Measurements from ENCODE around the gene HOXD8. TPM values are rescaled to one million over a fixed set of nuclear protein-coding genes. Genes with fewer than 3 reads are reported as not detected.

The HOXD8 gene
- total RNA-seq, 8 experiments from 2014 or later, result 18.1 to 45.0 (median 28.9) TPM

GRCh38 chr2:176101216-176101830 is 28.2 kb upstream of the HOXD8 start:
- Histone ChIP-seq H3K4me1 (replicated peaks in 1 of 2) (peaks cover 0 to 22% of the 10 kb centered on the region in 2 donors), H3K27ac (no peak overlapping the region), H3K4me3 (no peak overlapping the region)
- no peak for ATAC-seq (replicated peaks in 6 of 8)
- 17 to 20% methylated on average over 1 to 2 of the region's 2 CpGs; no CpG with 5 or more reads in 8 of the 10 experiments for whole genome bisulfite sequencing, 10 experiments
- in situ Hi-C loops (cut with MboI; ENCODE audit: low pct_unique_long_range_greater_than_20kb in 2 of 9, low sequenced_read_pairs in 9 of 9, unreplicated experiment in 9 of 9), result loop anchor here in 3 of 9 experiments (25.0 kb wide), 3 partner anchors 711 to 1661 kb away; no protein-coding TSS in a partner anchor

- no peak overlapping the region for H3K27ac ChIP-seq
- H3K4me3 ChIP-seq, result no peak overlapping the region
- H3K4me1 ChIP-seq (replicated peaks in 1 of 2), result peaks cover 0 to 25% of the 10 kb centered on the region in 2 donors
- WGBS, 10 experiments, result 10 to 95% (median 16%) methylated on average over 1 to 3 of the region's 5 CpGs; no CpG with 5 or more reads in 4 of the 10 experiments
- ATAC-seq (replicated peaks in 6 of 8), result no peak
- in situ Hi-C loops (cut with MboI; ENCODE audit: low pct_unique_long_range_greater_than_20kb in 2 of 9, low sequenced_read_pairs in 9 of 9, unreplicated experiment in 9 of 9), result loop anchor here in 3 of 9 experiments (25.0 kb wide), 3 partner anchors 710 to 1660 kb away; no protein-coding TSS in a partner anchor
These were observed 27.7 kb upstream of the HOXD8 start for GRCh38 chr2:176101842-176102241.

GRCh38 chr2:176102309-176102866 is 27.1 kb upstream of the HOXD8 start:
- WGBS, 10 experiments, result 10 to 91% (median 32%) methylated on average over 4 to 7 of the region's 7 CpGs; no CpG with 5 or more reads in 1 of the 10 experiments
- Histone ChIP-seq H3K4me1 (replicated peaks in 1 of 2) (peaks cover 0 to 30% of the 10 kb centered on the region in 2 donors), H3K4me3 (no peak overlapping the region), H3K27ac (no peak overlapping the region)
- in situ Hi-C loops (cut with MboI; ENCODE audit: low pct_unique_long_range_greater_than_20kb in 2 of 9, low sequenced_read_pairs in 9 of 9, unreplicated experiment in 9 of 9), result loop anchor here in 3 of 9 experiments (25.0 kb wide), 3 partner anchors 710 to 1660 kb away; no protein-coding TSS in a partner anchor
- no peak for ATAC-seq (replicated peaks in 6 of 8)

- Histone ChIP-seq H3K4me3 (no peak overlapping the region), H3K27ac (no peak overlapping the region), H3K4me1 (replicated peaks in 1 of 2) (peaks cover 0 to 30% of the 10 kb centered on the region in 2 donors)
- no peak for ATAC-seq (replicated peaks in 6 of 8)
- 0 to 82% (median 19%) methylated on average over 1 to 6 of the region's 7 CpGs; no CpG with 5 or more reads in 1 of the 10 experiments for WGBS, 10 experiments
- in situ Hi-C loops (cut with MboI; ENCODE audit: low pct_unique_long_range_greater_than_20kb in 2 of 9, low sequenced_read_pairs in 9 of 9, unreplicated experiment in 9 of 9), result loop anchor here in 3 of 9 experiments (25.0 kb wide), 3 partner anchors 709 to 1659 kb away; no protein-coding TSS in a partner anchor
These were observed 26.3 kb upstream of the HOXD8 start for GRCh38 chr2:176103194-176103593.

- 0 to 49% (median 0%) methylated on average over 1 to 8 of the region's 17 CpGs for WGBS, 10 experiments
- H3K27ac ChIP-seq, result no peak overlapping the region
- peak in 1 of 8 experiments; percentile 6 for ATAC-seq (replicated peaks in 6 of 8)
- H3K4me3 ChIP-seq, result no peak overlapping the region
- in situ Hi-C loops (cut with MboI; ENCODE audit: low pct_unique_long_range_greater_than_20kb in 2 of 9, low sequenced_read_pairs in 9 of 9, unreplicated experiment in 9 of 9), result loop anchor here in 3 of 9 experiments (25.0 kb wide), 3 partner anchors 708 to 1658 kb away; no protein-coding TSS in a partner anchor
- peaks cover 0 to 23% of the 10 kb centered on the region in 2 donors for H3K4me1 ChIP-seq (replicated peaks in 1 of 2)
These were observed 25.7 kb upstream of the HOXD8 start for GRCh38 chr2:176103742-176104315.

- Histone ChIP-seq H3K27ac (no peak overlapping the region), H3K4me1 (replicated peaks in 1 of 2) (peaks cover 0 to 27% of the 10 kb centered on the region in 2 donors), H3K4me3 (no peak overlapping the region)
- in situ Hi-C loops (cut with MboI; ENCODE audit: low pct_unique_long_range_greater_than_20kb in 2 of 9, low sequenced_read_pairs in 9 of 9, unreplicated experiment in 9 of 9), result loop anchor here in 3 of 9 experiments (25.0 kb wide), 3 partner anchors 708 to 1658 kb away; no protein-coding TSS in a partner anchor
- ATAC-seq (replicated peaks in 6 of 8), result peak in 2 of 8 experiments; percentile 5 to 35
- 0 to 8% (median 3%) methylated on average over 2 to 14 of the region's 56 CpGs; no CpG with 5 or more reads in 1 of the 10 experiments for WGBS, 10 experiments
These were observed 25.0 kb upstream of the HOXD8 start for GRCh38 chr2:176104316-176105077.

GRCh38 chr2:176105078-176105729 is 24.3 kb upstream of the HOXD8 start:
- H3K27ac ChIP-seq, result no peak overlapping the region
- 0 to 87% (median 20%) methylated on average over 1 to 3 of the region's 25 CpGs; no CpG with 5 or more reads in 6 of the 10 experiments for WGBS, 10 experiments
- no peak overlapping the region for H3K4me3 ChIP-seq
- in situ Hi-C loops (cut with MboI; ENCODE audit: low pct_unique_long_range_greater_than_20kb in 2 of 9, low sequenced_read_pairs in 9 of 9, unreplicated experiment in 9 of 9), result loop anchor here in 3 of 9 experiments (25.0 kb wide), 3 partner anchors 707 to 1657 kb away; no protein-coding TSS in a partner anchor
- H3K4me1 ChIP-seq (replicated peaks in 1 of 2), result peaks cover 0 to 24% of the 10 kb centered on the region in 2 donors
- peak in 1 of 8 experiments; percentile 10 for ATAC-seq (replicated peaks in 6 of 8)

- in situ Hi-C loops (cut with MboI; ENCODE audit: low pct_unique_long_range_greater_than_20kb in 2 of 9, low sequenced_read_pairs in 9 of 9, unreplicated experiment in 9 of 9), result loop anchor here in 3 of 9 experiments (25.0 kb wide), 3 partner anchors 706 to 1656 kb away; no protein-coding TSS in a partner anchor
- peak in 1 of 8 experiments; percentile 2 for ATAC-seq (replicated peaks in 6 of 8)
- Histone ChIP-seq H3K4me1 (replicated peaks in 1 of 2) (peaks cover 0 to 24% of the 10 kb centered on the region in 2 donors), H3K27ac (no peak overlapping the region), H3K4me3 (no peak overlapping the region)
- WGBS, 10 experiments, result 0 to 40% (median 8%) methylated on average over 2 to 15 of the region's 25 CpGs
These were observed 23.6 kb upstream of the HOXD8 start for GRCh38 chr2:176105730-176106580.

- peak within 1 kb of the TSS in 4 of 5 donors; percentile 1 to 18 (median 12) for H3K4me3 ChIP-seq
- in situ Hi-C loops (cut with MboI; ENCODE audit: low pct_unique_long_range_greater_than_20kb in 2 of 9, low sequenced_read_pairs in 9 of 9, unreplicated experiment in 9 of 9), result loop anchor here in 3 of 9 experiments (25.0 kb wide), 3 partner anchors 705 to 1655 kb away; no protein-coding TSS in a partner anchor
- peak; percentile 13 to 77 (median 59) for ATAC-seq (replicated peaks in 6 of 8)
- H3K27ac ChIP-seq, result no peak within 1 kb of the TSS
- WGBS, 10 experiments, result 0 to 12% (median 4%) methylated on average over 1 to 10 of the region's 85 CpGs; no CpG with 5 or more reads in 2 of the 10 experiments
- peaks cover 0 to 24% of the 10 kb centered on the region in 2 donors for H3K4me1 ChIP-seq (replicated peaks in 1 of 2)
These were observed 22.6 kb upstream of the HOXD8 start, which contains the start of gene HOXD11 for GRCh38 chr2:176106581-176107539. Gene HOXD11 (plus strand): TSS chr2:176107280. CDS start chr2:176107356, 76 bp downstream.

- peak overlapping the region in 3 of 5 donors; percentile 1 to 18 (median 14) for H3K4me3 ChIP-seq
- peak in 4 of 8 experiments; percentile 11 to 17 (median 14) for ATAC-seq (replicated peaks in 6 of 8)
These were observed 21.7 kb upstream of the HOXD8 start for GRCh38 chr2:176107731-176108181.

More at GRCh38 chr2:176107731-176108181, 21.7 kb upstream of the HOXD8 start:
- WGBS, 10 experiments, result no CpG with 5 or more reads among the region's 59 CpGs
- Histone ChIP-seq H3K27ac (no peak overlapping the region), H3K4me1 (replicated peaks in 1 of 2) (peaks cover 0 to 24% of the 10 kb centered on the region in 2 donors)
- in situ Hi-C loops (cut with MboI; ENCODE audit: low pct_unique_long_range_greater_than_20kb in 2 of 9, low sequenced_read_pairs in 9 of 9, unreplicated experiment in 9 of 9), result loop anchor here in 3 of 9 experiments (25.0 kb wide), 3 partner anchors 705 to 1655 kb away; no protein-coding TSS in a partner anchor

Measured in motor neuron (in vitro differentiated cells).